Neural progenitor cell (in vitro differentiated cells): ENCODE measurements around the gene VSIG10L. TPM values are rescaled to one million over a fixed set of nuclear protein-coding genes. Genes with fewer than 3 reads are reported as not detected.

Experiments used
- DNase-seq: peaks from one replicate; pipeline ENCODE4 v3.0.0-alpha.2; 2016; ENCODE audit warnings: low spot score
- H2AFZ ChIP-seq: fragments of 200-600 bp; sonication (generic); replicated peaks from 2 replicates; pipeline ENCODE4 v1.6.1; 2016; ENCODE audit warnings: antibody characterized with exemption
- H3F3A ChIP-seq: fragments of 200-600 bp; sonication (generic); 2 replicates; pipeline ENCODE4 v1.6.1; 2016; ENCODE audit warnings: antibody characterized with exemption, low read depth
- H3K27ac ChIP-seq: fragments of 200-600 bp; sonication (generic); 2 replicates; pipeline ENCODE4 v1.5.1; 2016; ENCODE audit warnings: mild to moderate bottlenecking
- H3K27me3 ChIP-seq: fragments of 200-600 bp; sonication (generic); 2 replicates; pipeline ENCODE4 v1.6.1; 2016; ENCODE audit warnings: mild to moderate bottlenecking, moderate library complexity
- H3K36me3 ChIP-seq: fragments of 200-600 bp; sonication (generic); 2 replicates; pipeline ENCODE4 v1.5.1; 2016
- H3K4me1 ChIP-seq: fragments of 200-600 bp; sonication (generic); 2 replicates; pipeline ENCODE4 v1.6.1; 2016; ENCODE audit warnings: mixed run types
- H3K4me2 ChIP-seq: fragments of 200-600 bp; sonication (generic); 2 replicates; pipeline ENCODE4 v1.6.1; 2016
- H3K4me3 ChIP-seq: fragments of 200-600 bp; sonication (generic); 2 replicates; pipeline ENCODE4 v1.5.1; 2016
- H3K79me2 ChIP-seq: fragments of 200-600 bp; sonication (generic); 2 replicates; pipeline ENCODE4 v1.6.1; 2016; ENCODE audit warnings: low read depth
- H3K9ac ChIP-seq: fragments of 200-600 bp; sonication (generic); 2 replicates; pipeline ENCODE4 v1.6.1; 2016
- H3K9me3 ChIP-seq: fragments of 200-600 bp; sonication (generic); 2 replicates; pipeline ENCODE4 v1.5.1; 2016; ENCODE audit warnings: low read depth
- H4K20me1 ChIP-seq: fragments of 200-600 bp; sonication (generic); 2 replicates; pipeline ENCODE4 v1.6.1; 2016; ENCODE audit warnings: low read depth
- H3K27ac Mint-ChIP-seq: 3 replicates; pipeline ENCODE4 v1.8.0; 2021; ENCODE audit warnings: mixed read lengths
- H3K27me3 Mint-ChIP-seq: 2 replicates; pipeline ENCODE4 v1.8.0; 2022; ENCODE audit warnings: low read depth, mild to moderate bottlenecking, inconsistent platforms, moderate library complexity, mixed read lengths; ENCODE audit not compliant: insufficient read depth
- H3K36me3 Mint-ChIP-seq: 3 replicates; pipeline ENCODE4 v1.8.0; 2021; ENCODE audit warnings: mixed read lengths
- H3K4me1 Mint-ChIP-seq: 3 replicates; pipeline ENCODE4 v1.8.0; 2021; ENCODE audit warnings: mixed read lengths
- H3K4me3 Mint-ChIP-seq: 3 replicates; pipeline ENCODE4 v1.8.0; 2021; ENCODE audit warnings: mild to moderate bottlenecking, moderate library complexity, mixed read lengths
- H3K9me3 Mint-ChIP-seq: 3 replicates; pipeline ENCODE4 v1.8.0; 2020; ENCODE audit warnings: mixed read lengths
- EZH2 ChIP-seq: fragments of 200-600 bp; sonication (generic); IDR thresholded peaks from 2 replicates; pipeline ENCODE4 v1.6.1; 2017; ENCODE audit warnings: antibody characterized with exemption, mild to moderate bottlenecking, moderate library complexity
- EZH2phosphoT487 ChIP-seq: fragments of 200-600 bp; sonication (generic); IDR thresholded peaks from 2 replicates; pipeline ENCODE4 v1.6.1; 2017; ENCODE audit warnings: antibody characterized with exemption
- total RNA-seq: library from RNA; depleted of rRNA; stranded (reverse); fragments of >200 nt; gene quantifications from 2 replicates; pipeline ENCODE4 v1.2.3, GENCODE V29; 2015; ENCODE audit warnings: low replicate concordance
- TF ChIP-seq, protein P1 (sequence below): fragments of 200-600 bp; sonication (generic); IDR thresholded peaks from 2 replicates; pipeline ENCODE4 v1.5.1; 2017; ENCODE audit warnings: antibody characterized with exemption, mild to moderate bottlenecking

Gene VSIG10L
- total RNA-seq, 1 donor from 2014 or later: 2.7 TPM

- H2AFZ ChIP-seq: no peak overlapping the region
Observed at GRCh38 chr19:51327066-51328001, 14.6 kb downstream of the VSIG10L start.

DNA sequence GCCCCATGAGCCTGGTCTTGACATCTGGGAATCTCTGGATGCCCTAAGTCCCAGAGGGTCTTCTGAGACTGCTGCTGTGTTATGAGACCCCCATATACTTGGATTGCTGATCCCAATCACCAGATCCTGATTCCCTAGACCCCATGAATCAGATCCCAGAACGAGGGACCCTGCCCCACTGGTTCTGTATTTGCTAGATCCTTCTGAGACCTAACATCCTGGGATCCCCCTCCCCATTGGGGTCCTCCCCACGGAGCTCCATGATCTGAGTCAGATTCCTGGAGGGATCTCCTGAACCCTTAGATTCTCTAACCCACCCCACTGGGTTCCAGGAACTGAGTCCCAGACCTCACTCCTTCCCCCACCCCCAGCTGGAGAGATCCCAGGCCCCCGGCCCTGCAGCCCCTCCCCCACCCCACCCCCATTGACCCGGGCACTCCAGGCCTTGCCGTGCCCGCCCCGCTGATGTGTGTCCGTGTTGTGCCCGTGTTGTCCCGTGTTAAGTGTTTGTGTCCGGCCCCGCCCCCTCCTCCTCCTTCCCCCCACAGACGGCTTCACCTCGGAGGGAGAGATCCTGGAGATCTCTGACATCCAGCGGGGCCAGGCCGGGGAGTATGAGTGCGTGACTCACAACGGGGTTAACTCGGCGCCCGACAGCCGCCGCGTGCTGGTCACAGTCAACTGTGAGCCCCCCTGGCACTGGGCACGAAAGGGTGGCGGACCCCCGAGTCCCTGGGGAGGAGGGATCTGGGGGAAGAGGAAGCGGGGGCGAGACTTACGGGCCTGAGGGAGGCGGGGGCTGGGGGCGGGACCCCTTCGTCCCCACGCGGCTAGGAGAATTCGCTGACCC, 15.5 kb downstream of the VSIG10L start:
- Mint-ChIP-seq H3K36me3 (peaks cover 20% of the 10 kb centered on the region), H3K27ac (no peak overlapping the region), H3K4me3 (peak overlapping the region; percentile 35), H3K27me3 (peaks cover 9% of the 10 kb centered on the region), H3K4me1 (peaks cover 2% of the 10 kb centered on the region), H3K9me3 (peaks cover 2% of the 10 kb centered on the region)
- TF ChIP-seq, protein P1, sequence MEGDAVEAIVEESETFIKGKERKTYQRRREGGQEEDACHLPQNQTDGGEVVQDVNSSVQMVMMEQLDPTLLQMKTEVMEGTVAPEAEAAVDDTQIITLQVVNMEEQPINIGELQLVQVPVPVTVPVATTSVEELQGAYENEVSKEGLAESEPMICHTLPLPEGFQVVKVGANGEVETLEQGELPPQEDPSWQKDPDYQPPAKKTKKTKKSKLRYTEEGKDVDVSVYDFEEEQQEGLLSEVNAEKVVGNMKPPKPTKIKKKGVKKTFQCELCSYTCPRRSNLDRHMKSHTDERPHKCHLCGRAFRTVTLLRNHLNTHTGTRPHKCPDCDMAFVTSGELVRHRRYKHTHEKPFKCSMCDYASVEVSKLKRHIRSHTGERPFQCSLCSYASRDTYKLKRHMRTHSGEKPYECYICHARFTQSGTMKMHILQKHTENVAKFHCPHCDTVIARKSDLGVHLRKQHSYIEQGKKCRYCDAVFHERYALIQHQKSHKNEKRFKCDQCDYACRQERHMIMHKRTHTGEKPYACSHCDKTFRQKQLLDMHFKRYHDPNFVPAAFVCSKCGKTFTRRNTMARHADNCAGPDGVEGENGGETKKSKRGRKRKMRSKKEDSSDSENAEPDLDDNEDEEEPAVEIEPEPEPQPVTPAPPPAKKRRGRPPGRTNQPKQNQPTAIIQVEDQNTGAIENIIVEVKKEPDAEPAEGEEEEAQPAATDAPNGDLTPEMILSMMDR: no peak
- no peak for TF ChIP-seq EZH2phosphoT487
- TF ChIP-seq EZH2: no peak
- Histone ChIP-seq H3K36me3 (no peaks in the 10 kb centered on the region), H3F3A (no peaks in the 10 kb centered on the region), H4K20me1 (no peaks in the 10 kb centered on the region), H3K4me2 (no peak overlapping the region), H3K9ac (no peak overlapping the region), H3K4me3 (no peak overlapping the region), H3K4me1 (no peaks in the 10 kb centered on the region), H3K9me3 (no peaks in the 10 kb centered on the region), H3K27me3 (peaks cover 7% of the 10 kb centered on the region), H3K27ac (no peak overlapping the region), H2AFZ (no peak overlapping the region), H3K79me2 (no peaks in the 10 kb centered on the region)
- DNase-seq: no peak

More at GRCh38 chr19:51327066-51328001, 14.6 kb downstream of the VSIG10L start:
- no peaks in the 10 kb centered on the region for H3K9me3 ChIP-seq
- no peak overlapping the region for H3K27ac Mint-ChIP-seq
- no peaks in the 10 kb centered on the region for H3F3A ChIP-seq
- H3K4me1 ChIP-seq: no peaks in the 10 kb centered on the region
- H3K27me3 ChIP-seq: peaks cover 7% of the 10 kb centered on the region
- peak; percentile 84 for DNase-seq
- TF ChIP-seq EZH2 (no peak), EZH2phosphoT487 (no peak)
- TF ChIP-seq, protein P1: peak; percentile 46
- no peaks in the 10 kb centered on the region for H3K79me2 ChIP-seq
- no peak overlapping the region for H3K9ac ChIP-seq
- no peak overlapping the region for H3K27ac ChIP-seq
- H3K4me3 Mint-ChIP-seq: no peak overlapping the region
- H3K9me3 Mint-ChIP-seq: peaks cover 2% of the 10 kb centered on the region
- peaks cover 10% of the 10 kb centered on the region for H3K27me3 Mint-ChIP-seq
- peaks cover 26% of the 10 kb centered on the region for H3K36me3 Mint-ChIP-seq
- H4K20me1 ChIP-seq: no peaks in the 10 kb centered on the region
- H3K4me2 ChIP-seq: peak overlapping the region; percentile 60
- H3K4me1 Mint-ChIP-seq: peaks cover 2% of the 10 kb centered on the region
- H3K4me3 ChIP-seq: peak overlapping the region; percentile 25
- no peaks in the 10 kb centered on the region for H3K36me3 ChIP-seq

GRCh38 chr19:51325161-51325976, 16.6 kb downstream of the VSIG10L start:
- no peak overlapping the region for H3K4me3 Mint-ChIP-seq

More at GRCh38 chr19:51325161-51325976, 16.6 kb downstream of the VSIG10L start:
- no peak for TF ChIP-seq EZH2
- TF ChIP-seq EZH2phosphoT487: no peak
- TF ChIP-seq, protein P1: no peak
- Histone ChIP-seq H3K27me3 (peaks cover 7% of the 10 kb centered on the region), H3K4me2 (no peak overlapping the region), H3K79me2 (no peaks in the 10 kb centered on the region), H3K4me3 (no peak overlapping the region), H2AFZ (no peak overlapping the region), H3K36me3 (no peaks in the 10 kb centered on the region), H3F3A (no peaks in the 10 kb centered on the region), H4K20me1 (no peaks in the 10 kb centered on the region), H3K4me1 (no peaks in the 10 kb centered on the region), H3K9me3 (no peaks in the 10 kb centered on the region), H3K27ac (no peak overlapping the region), H3K9ac (no peak overlapping the region)
- Mint-ChIP-seq H3K9me3 (peaks cover 2% of the 10 kb centered on the region), H3K4me1 (peaks cover 9% of the 10 kb centered on the region), H3K27me3 (peaks cover 7% of the 10 kb centered on the region), H3K27ac (no peak overlapping the region), H3K36me3 (peaks cover 15% of the 10 kb centered on the region)
- no peak for DNase-seq
